ENCODE data around the gene ASF1B.

Gene ASF1B

DNA sequence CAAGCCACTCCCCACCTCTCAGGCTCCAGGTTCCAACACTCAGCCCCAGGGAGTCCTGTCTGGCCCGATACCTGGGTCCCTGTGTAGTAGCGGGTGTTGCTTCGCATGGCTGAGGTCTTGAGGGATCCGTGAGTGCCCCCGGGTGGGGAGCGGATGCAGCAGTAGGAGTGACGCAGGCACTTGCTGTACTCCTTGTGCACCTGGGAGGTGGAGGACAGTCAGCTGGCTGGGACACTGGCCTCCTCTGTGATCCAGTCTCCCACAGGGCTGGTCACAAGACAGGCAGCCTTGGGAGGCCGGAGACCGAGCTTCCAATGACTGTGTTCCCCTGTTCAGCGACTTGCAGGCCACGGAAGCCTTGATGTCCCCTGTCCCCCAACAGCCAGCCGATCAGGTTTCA lies 16.3 kb upstream of the ASF1B start:
- CTCF ChIA-PET, result interaction anchor here (1.0 kb wide), 1 partner anchor 195 kb away, joined by 3 read pairs; no protein-coding TSS in a partner anchor
- TF ChIP-seq, protein P1, sequence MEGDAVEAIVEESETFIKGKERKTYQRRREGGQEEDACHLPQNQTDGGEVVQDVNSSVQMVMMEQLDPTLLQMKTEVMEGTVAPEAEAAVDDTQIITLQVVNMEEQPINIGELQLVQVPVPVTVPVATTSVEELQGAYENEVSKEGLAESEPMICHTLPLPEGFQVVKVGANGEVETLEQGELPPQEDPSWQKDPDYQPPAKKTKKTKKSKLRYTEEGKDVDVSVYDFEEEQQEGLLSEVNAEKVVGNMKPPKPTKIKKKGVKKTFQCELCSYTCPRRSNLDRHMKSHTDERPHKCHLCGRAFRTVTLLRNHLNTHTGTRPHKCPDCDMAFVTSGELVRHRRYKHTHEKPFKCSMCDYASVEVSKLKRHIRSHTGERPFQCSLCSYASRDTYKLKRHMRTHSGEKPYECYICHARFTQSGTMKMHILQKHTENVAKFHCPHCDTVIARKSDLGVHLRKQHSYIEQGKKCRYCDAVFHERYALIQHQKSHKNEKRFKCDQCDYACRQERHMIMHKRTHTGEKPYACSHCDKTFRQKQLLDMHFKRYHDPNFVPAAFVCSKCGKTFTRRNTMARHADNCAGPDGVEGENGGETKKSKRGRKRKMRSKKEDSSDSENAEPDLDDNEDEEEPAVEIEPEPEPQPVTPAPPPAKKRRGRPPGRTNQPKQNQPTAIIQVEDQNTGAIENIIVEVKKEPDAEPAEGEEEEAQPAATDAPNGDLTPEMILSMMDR (IDR thresholded peaks at IDR 0.05; ENCODE audit: control extremely low read depth, extremely low read depth, low read depth, missing control alignments), result no peak

GRCh38 chr19:14150770-14151661 lies 14.6 kb upstream of the ASF1B start:
- DNase-seq (ENCODE audit: extremely low spot score), result no peak
- ChIA-PET POLR2A (interaction anchor here (0.9 kb wide), 1 partner anchor 14 kb away, joined by 3 read pairs; no protein-coding TSS in a partner anchor), CTCF (no interaction called here)
- TF ChIP-seq, protein P1 (IDR thresholded peaks at IDR 0.05; ENCODE audit: control extremely low read depth, extremely low read depth, low read depth, missing control alignments), result no peak

More for the DNA sequence above, 16.3 kb upstream of the ASF1B start:
- POLR2A ChIA-PET, result no interaction called here
- DNase-seq (ENCODE audit: extremely low spot score), result no peak

GRCh38 chr19:14150041-14150769 lies 13.8 kb upstream of the ASF1B start:
- ChIA-PET CTCF (no interaction called here), POLR2A (interaction anchor here (0.9 kb wide), 1 partner anchor 13 kb away, joined by 3 read pairs; no protein-coding TSS in a partner anchor)
- DNase-seq (ENCODE audit: extremely low spot score), result no peak
- TF ChIP-seq, protein P1 (IDR thresholded peaks at IDR 0.05; ENCODE audit: control extremely low read depth, extremely low read depth, low read depth, missing control alignments), result no peak

- ChIA-PET CTCF (interaction anchor here (2.7 kb wide), 1 partner anchor 12 kb away, joined by 13 read pairs; the partner anchor contains the start of gene ASF1B), POLR2A (no interaction called here)
- TF ChIP-seq, protein P1 (IDR thresholded peaks at IDR 0.05; ENCODE audit: control extremely low read depth, extremely low read depth, low read depth, missing control alignments), result no peak
These were observed 13.2 kb upstream of the ASF1B start for GRCh38 chr19:14149509-14149994.

GRCh38 chr19:14148751-14149410 lies 12.5 kb upstream of the ASF1B start:
- no peak for DNase-seq (ENCODE audit: extremely low spot score)
- TF ChIP-seq, protein P1 (IDR thresholded peaks at IDR 0.05; ENCODE audit: control extremely low read depth, extremely low read depth, low read depth, missing control alignments), result no peak
- POLR2A ChIA-PET, result no interaction called here
- CTCF ChIA-PET, result interaction anchor here (1.2 to 2.7 kb wide), 3 partner anchors 8 to 257 kb away, joined by 3 to 13 read pairs (median 4); partner anchors contain the start of gene ASF1B

More at GRCh38 chr19:14149509-14149994, 13.2 kb upstream of the ASF1B start:
- peak; percentile 55 for DNase-seq (ENCODE audit: extremely low spot score)

Measured in GM10248 (cell line).